IPS-NIHi7 (cell line): Measurements from ENCODE around the gene DHX40.
A peak's percentile ranks its signal among the peaks of the same experiment; 100 is the strongest.
"Not testable (repeated sequence)": the region's sequence is repeated elsewhere in the genome, so short reads cannot be mapped to it uniquely, and the experiment has no call there.

Experiments used
- DNase-seq: peaks from one replicate; pipeline ENCODE4 v3.0.0; 2012; ENCODE audit warnings: mixed read lengths; ENCODE audit errors: extremely low spot score

Gene DHX40

DNA sequence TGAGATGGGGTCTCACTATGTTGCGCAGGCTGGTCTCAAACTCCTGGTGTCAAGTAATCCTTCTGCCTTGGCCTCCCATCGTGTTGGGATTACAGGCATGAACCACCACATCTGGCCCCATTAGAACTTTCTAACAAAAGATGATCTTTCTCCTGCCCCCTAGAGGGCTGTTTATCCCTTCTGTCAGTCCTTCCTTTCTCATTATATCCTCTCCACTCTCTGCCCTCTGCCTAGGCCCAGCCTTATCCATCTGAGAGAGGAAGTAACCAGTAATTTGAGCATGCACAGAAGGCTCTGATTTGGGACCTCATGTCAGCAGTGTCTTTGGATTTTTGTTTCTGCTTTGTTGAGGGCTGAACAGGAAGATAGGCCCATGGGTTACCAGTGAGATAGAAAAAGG is 4.4 kb upstream of the DHX40 start:
- peak; percentile 53 for DNase-seq

DNA sequence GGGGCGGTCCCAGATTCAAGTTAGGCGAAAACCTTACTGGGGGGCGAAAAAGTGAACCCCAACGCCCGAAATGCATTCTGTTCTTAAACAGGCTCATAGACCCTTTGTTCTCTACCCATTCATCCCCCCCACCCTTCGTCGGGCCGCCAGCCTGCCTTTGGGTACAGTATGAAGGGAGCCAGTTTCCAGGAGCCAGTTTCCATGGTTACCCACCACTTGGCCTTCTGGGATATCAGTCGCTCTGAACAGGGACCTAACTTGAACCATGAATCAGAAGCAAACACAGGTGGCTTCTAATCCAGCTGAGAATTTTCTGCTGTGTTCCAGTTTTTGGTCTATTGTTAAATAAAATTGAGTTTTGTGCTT is 532 bp downstream of the DHX40 start:
- DNase-seq, result peak; percentile 85

DNA sequence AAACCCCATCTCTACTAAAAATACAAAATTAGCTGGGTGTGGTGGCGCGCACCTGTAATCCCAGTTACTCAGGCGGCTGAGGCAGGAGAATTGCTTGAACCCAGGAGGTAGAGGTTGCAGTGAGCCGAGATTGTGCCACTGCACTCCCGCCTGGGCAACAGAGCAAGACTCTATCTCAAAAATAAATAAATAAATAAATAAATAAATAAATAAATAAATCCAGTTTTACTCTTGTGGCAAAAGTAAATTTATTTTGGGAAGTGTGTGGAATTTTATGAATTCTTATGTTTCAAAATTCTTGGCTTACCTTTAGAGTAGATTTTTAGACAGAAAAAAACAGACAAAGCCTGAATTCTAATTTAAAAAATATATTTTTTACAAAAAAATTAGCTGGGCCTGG is 3.7 kb downstream of the DHX40 start:
- DNase-seq, result not testable (repeated sequence)

DNA sequence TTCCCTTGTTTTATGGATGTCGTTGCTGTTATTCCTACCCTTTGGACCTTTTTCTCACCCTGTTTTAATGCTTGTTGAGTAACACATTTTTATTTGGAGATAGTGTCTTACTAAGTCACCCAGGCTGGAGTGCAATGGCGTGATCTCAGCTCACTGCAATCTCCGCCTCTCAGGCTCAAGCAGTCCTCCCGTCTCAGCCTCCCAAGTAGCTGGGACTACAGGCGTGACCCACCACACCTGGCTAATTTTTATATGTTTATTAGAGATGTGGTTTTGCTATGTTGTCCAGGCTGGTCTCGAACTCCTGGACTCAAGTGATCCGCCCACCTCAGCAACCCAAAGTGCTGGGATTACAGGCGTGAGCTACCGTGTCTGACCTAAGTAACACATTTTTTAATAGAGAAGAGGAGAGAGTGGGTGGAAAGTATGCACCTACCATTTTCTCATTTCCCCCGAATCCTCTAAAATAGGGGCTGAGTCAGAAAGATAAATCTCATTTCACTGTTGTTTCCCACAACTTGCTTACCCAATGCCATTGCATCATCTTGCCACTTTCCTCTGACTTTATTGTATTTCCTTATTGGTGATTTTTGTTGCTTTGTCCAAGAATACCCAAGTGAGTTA is 7.0 kb downstream of the DHX40 start:
- no peak for DNase-seq

DNA sequence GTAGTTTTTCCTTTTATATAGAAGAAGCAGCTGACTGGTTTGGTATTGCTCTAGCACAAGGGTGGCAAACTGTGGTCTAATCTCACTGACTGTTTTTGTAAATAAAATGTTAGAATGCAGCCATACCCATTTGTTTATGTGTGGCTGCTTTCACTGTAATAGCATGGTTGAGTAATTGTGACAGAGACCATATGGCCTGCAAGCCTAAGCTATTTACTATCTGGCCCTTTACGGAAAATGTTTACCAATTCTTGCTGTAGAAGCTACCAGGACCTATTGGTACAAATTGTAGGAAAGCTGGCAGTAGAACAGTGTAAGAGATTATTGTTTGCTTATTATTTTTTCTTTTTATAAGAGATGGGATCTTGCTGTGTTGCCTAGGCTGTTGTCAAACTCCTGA is 18.8 kb downstream of the DHX40 start:
- not testable (repeated sequence) for DNase-seq

DNA sequence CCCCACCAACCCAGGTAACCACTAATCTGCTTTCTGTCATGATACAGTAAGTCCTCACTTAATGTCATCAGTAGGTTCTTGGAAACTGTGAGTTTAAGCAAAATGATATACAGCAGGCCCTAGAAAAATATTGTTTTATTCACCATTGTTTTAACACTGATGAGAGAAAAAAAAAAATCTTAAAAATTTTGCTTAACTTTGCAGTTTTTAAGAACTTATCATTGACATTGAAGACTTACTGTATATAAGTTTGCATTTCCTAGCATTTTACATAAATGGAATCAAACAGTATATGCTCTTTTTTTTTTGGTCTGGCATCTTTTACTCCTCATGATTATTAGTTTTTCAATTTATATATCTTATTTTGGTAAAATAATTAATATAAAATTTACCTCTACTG is 34.8 kb downstream of the DHX40 start:
- no peak for DNase-seq

DNA sequence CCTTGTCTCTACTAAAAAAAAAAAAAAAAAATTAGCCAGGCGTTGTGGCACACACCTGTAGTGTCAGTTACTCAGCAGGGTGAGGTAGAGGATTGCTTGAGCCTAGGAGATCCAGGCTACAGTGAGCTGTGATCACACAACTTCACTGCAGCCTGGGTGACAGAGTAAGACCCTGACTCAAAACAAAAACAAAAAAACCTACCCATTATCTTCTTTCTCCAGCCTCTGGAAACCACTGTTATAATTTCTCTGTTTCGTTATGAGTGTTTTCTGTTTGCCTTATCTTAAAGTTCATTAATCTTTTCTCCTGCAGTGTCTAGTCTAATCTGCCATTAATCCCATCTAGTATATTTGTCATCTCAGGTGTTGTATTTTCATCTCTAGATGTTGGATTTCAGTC is 35.7 kb downstream of the DHX40 start:
- no peak for DNase-seq

DNA sequence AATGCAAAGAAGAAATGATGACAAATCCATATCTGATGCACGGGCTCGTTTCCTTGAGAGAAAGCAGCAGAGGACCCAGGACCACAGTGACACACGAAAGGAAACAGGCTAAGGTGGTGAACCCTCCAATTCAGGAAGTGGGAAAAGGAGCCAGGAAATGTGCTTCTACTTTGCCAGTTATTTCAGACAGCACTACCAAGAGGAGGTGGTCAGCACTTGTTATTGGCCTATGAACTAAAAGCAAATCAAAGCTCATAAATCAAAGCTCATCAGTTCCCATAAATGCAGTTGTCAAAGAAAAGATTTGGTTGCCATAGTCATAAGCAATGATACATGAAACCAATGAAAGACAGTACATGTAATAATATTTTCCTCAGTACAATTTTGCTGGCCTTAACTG is 41.7 kb downstream of the DHX40 start:
- no peak for DNase-seq

DNA sequence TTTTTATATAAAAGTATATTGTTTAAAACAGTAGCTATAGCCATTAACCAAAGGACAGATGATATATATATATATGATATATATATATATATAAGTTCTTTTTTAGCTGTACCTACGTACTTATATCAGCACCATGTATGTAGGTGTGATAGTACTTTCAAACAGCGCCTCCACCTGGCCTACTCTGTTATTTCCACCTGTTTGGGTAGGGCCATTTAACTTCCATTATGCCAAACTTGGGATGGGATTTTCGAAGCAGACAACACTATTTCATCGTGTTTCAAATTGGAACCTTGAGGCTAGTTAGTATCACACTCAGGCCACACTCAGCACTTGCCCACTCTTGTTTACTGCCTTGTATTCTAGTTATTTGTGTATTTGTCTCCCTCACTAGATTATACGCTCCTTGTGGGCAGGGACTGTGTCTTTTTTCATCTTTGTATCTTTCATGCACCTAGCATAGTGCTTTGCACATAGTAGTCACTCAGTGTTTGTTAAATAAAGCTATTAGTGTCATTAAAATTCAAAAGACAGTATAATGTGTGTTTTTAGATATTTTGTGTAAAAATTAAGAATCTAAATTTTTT is 42.5 kb downstream of the DHX40 start:
- peak; percentile 37 for DNase-seq

DNA sequence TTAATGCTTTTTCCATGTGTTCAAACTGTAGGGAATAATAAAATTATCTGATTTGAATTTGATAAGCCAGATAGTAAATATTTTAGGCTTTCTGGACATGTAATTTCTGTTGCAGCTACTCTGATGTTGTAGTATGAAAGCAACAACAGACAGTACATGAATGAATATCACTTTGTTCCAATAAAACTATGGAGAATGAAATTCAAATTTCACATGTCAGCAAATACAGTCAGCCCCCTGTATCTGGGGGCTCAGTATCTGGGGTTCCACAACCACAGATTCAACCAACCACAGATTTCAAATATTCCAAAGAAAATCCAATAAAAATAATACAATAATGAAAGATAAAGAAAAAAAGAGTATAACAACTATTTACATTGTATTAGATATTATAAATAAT is 46.1 kb downstream of the DHX40 start:
- no peak for DNase-seq

DNA sequence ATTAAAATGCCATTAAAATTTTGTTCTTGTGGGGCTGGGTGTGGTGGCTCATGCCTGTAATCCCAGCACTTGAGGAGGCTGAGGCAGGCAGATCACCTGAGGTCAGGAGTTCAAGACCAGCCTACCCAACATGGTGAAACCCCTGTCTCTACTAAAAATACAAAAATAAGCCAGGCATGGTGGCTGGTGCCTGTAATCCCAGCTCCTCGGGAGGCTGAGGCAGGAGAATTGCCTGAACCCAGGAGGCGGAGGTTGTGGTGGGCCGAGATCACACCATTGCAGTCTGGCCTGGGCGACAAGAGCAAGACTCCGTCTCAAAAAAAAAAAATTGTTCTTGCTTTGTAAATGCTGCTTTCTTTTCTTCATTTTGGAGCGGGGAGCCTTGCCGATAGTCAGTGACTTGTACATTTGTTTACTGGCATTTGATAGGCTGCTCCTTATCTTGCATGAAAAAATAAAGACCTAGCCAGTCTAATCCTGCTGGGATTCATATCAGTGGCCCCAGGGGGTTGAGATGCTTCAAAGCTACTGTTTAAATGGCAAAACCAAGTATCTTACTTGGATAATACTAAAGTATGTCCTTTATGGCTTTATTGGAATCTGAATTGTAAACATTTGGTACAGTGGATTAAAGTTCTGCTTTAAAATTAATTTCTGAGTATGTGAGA is 51.0 kb downstream of the DHX40 start:
- DNase-seq, result no peak

DNA sequence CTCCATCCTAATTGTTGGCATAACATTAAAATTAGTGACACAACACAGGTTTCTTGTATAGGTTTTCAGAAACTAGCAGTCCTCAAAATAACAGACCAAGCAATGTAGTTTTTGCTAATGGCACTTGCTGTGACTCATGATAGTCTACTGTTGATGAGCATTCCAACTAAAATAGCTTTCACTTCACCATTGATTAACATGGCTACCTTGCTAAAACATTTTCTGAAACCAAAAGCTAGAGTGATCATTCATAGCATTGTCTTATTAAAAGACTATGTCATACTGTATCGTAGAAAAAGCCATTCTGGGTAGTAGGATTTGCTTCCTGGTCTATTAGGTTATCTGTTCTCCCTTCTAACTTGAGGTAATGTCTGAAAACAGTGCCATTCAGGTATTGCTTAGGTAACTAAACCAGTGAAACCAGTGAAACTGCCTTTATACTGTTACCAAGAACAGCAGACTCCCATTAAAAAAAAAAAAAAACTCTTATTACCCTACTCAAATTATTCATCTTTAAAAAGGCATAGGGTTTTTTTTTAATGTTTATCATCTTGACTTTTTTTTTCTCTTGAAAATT is 51.8 kb downstream of the DHX40 start:
- DNase-seq, result no peak

DNA sequence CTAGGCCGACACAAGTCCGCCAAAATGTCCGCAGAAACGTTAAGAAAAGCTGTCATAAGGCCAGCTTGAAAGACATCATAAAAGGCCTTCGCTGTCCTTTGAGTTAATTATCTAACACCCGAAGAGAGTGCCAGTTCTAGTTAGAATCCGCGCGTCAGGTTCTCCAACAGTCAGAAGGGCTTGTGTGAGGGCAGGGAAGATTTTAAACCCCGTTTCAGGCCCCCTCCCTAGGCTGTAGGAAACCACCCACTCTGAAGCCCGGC is 53.6 kb downstream of the DHX40 start:
- no peak for DNase-seq

DNA sequence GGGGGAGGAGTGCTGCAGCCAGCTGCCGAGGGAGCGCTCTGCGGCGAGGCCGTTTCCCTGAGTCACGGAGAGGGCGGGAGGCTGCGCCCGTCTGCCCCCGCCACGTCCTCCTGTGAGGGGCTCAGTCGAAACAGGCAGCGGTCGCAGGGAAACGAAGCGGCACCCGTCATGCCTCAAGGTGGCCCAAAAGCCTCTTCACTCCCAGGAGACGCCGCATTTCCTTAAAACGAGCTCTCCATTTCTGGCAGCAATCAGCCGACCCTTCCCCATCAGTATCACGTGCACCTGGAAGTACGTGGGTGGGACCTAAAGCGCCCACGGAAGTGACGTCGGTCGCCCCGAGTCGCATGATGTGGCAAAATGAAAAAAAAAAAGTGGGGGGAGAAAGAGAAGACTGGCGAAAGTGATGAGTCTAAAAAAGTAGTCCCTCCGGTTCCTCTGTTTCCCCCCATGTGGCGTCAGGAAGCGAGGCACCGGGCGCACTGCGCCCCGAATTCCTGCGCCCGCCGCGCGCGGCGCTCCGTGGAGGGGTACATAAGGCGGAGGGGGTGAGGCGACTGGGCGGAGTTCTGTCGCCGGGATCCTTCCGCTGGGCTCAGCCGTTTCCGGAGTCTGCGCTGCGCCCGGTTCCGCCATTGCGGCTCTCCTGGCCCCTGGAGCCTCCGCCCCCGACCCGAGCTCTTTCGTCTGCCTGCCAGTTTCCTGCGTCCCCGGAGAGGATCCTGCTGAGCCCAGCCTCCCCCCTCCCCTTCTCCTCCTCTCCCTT is 54.1 kb downstream of the DHX40 start, which contains the start of gene CLTC:
Gene CLTC, plus strand, starts transcription at position 598 of the 766 bp plus-strand sequence. CDS start 237 bp downstream, outside the sequence.
- DNase-seq, result peak; percentile 86

DNA sequence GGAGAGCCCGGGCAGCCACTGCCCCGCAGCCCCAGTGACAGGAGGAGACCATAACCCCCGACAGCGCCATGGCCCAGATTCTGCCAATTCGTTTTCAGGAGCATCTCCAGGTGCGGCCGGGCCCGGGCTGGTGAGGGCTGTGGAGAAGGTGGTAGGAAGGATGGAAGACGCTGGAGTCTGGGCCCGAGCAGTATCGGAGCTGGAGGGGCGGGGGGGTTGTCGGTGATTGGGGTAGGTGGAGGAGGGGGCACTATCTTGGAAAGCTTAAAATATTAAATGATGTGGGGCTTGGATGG is 54.6 kb downstream of the DHX40 start:
- DNase-seq, result no peak

DNA sequence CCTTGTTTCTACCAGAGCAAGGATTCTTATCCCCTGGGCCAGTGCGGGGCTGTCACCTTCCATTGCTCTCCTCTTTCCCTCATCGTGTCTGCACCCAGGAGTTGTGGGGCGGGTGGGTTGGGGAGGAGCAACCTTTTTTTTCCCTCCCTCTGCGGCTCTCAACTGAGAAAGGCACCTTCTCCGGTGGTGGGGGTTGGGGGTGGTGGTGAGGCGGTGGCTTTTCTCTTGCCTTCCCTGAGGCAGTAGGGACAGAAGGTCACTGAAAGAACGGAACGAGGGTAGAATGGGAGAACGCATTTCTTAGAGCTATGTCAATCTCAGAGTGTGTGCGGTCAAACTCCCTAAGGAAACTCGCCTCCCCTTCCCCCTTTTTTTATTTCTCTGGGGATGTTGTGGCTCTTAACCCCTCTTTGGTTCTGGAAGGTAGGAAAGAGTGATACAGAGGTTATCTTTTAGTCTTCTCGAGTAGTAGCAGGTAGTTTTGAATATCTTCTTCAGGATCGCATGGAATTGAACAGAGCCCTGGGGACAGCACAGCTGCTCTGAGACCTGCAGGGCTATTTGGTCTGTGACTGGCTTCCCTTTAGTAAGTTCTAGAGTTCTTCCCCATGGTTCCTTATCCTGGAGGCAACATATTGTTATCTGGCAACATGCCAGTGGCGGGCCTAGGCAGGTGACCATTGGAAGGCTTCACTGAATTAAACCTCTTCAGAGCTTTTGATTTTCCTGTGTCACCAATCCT is 55.3 kb downstream of the DHX40 start:
- DNase-seq, result peak; percentile 51

DNA sequence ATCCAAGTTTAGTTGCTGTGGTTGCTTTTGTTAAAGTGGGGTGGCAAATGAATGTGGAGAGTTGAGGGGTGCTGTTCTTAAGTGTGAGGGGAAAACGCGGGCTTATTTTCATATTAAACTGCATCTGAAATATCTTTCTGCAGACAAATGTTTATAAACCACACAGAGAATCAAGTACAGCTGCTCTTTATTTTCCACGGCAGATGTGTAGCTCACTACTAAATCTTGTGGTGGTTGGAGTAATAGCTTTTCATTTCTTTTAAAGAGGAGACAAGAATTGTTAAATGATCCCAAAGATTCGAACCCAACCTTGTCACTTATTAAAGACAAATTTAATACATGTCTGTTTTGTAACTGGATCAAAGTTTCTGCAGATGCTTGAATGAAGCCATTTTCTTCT is 56.4 kb downstream of the DHX40 start:
- no peak for DNase-seq

DNA sequence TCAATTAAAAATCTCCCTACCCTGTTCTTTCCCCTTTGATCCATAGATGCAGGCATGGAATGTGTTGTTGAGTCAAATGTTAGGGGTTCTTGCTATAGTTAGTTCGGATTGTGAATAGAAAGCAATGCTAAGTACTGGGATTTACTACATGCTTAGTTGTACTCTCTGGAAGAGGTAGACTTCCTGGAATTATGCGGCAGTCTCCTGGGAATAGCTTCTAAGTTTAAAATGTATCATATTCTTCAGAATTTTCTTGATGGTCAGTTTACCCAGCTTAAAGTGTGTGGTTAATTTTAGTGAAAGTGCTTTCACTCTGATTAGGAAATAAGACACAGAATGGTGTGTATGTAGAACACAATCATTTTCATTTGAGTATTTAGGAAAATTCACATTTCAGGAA is 57.7 kb downstream of the DHX40 start:
- DNase-seq, result no peak

DNA sequence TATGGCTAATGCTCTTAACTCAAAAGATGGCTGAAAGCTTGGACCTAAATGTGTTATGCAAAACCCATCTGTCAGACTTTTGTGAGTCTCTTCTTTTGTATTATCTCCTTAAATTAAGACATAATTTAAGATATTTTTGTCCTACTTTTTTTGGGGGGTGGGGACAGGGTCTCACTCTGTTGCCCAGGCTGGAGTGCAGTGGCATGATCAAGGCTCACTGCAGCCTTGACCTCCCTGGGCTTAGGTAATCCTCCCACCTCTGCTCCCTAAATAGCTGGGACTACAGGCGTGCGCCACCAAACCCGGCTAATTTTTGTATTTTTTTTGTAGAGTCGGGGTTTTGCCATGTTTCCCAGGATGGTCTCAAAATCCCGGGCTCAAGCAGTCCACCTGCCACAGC is 61.3 kb downstream of the DHX40 start:
- DNase-seq, result no peak

DNA sequence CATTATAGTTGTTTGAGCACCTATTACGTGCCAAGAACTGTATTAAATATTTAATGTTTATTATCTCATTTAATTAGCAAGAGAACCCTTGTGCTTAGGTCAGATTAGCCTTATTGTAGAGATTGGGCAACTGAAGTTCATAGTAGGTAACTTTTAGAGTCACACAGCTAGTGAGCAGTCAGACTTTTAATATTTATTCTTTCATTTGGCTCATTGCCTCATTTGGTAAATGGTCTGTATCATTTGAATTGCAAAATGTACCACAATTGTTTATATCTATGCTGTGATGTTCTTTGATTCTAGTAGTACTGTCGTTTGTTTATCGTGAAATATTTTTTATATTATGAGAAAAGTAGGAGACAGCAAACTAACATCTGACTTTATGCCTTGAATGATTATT is 61.9 kb downstream of the DHX40 start:
- no peak for DNase-seq

DNA sequence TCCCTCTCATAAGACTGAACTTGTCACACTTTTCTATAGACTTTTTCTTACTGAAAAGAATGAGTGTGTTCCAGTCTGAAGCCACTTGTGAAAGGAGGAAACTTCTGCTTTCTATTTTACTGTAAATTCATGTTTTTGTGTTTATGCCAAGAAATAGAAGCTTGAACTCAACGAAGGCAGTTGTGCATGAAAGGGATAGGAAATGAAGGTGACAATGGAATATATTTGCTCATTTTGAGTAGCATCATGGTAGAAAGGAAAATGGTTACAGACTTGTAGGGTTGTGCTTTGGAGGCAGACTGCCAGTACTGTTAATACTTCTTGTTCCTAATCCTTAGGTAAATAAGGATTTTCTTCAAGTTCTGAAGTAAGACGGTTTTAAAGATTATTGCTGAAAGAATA is 62.4 kb downstream of the DHX40 start:
- no peak for DNase-seq

DNA sequence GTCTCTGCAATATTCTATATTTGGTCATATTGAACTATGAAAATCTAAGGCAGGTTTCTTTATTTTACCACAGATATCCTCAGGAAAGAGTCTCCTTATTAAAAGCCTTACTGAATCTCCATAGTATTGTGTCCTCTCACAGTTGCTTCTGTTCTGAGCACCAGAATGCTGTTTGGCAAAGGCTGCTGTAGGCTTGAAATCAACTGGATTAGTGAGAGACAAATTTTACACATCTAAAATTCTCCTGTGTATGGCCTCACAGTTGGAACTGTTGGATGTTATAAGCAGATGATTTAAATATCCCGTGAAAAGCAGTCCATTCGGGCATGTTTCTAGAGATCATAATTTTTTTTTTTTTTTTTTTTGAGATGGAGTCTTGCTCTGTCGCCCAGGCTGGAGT is 63.8 kb downstream of the DHX40 start:
- no peak for DNase-seq
